Measurements from ENCODE around the gene ITPR3.

The ITPR3 gene

GRCh38 chr6:33725222-33725621 is 104.1 kb downstream of the ITPR3 start:
- no peak overlapping the region for H3K4me3 ChIP-seq (ENCODE audit: low read length, poor library complexity, severe bottlenecking)
- no peaks in the 10 kb centered on the region for H3F3A ChIP-seq (ENCODE audit: low read depth)
- no peak overlapping the region for H3K9ac ChIP-seq (ENCODE audit: low read depth, low read length, poor library complexity, severe bottlenecking)
- peaks cover 4% of the 10 kb centered on the region for H3K4me1 ChIP-seq (ENCODE audit: insufficient read depth, low read length, poor library complexity, severe bottlenecking)
- no peaks in the 10 kb centered on the region for H3K36me3 ChIP-seq (ENCODE audit: insufficient read depth, low read length)
- no peaks in the 10 kb centered on the region for H4K20me1 ChIP-seq (ENCODE audit: insufficient read depth, low read length, poor library complexity, severe bottlenecking)
- H3K9me3 ChIP-seq (ENCODE audit: insufficient read depth, low read depth, low read length) = no peaks in the 10 kb centered on the region
- TF ChIP-seq, protein P1, sequence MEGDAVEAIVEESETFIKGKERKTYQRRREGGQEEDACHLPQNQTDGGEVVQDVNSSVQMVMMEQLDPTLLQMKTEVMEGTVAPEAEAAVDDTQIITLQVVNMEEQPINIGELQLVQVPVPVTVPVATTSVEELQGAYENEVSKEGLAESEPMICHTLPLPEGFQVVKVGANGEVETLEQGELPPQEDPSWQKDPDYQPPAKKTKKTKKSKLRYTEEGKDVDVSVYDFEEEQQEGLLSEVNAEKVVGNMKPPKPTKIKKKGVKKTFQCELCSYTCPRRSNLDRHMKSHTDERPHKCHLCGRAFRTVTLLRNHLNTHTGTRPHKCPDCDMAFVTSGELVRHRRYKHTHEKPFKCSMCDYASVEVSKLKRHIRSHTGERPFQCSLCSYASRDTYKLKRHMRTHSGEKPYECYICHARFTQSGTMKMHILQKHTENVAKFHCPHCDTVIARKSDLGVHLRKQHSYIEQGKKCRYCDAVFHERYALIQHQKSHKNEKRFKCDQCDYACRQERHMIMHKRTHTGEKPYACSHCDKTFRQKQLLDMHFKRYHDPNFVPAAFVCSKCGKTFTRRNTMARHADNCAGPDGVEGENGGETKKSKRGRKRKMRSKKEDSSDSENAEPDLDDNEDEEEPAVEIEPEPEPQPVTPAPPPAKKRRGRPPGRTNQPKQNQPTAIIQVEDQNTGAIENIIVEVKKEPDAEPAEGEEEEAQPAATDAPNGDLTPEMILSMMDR (conservative IDR thresholded peaks at IDR 0.05; ENCODE audit: low read length) = no peak
- TF ChIP-seq EZH2phosphoT487 (IDR thresholded peaks at IDR 0.05; ENCODE audit: borderline replicate concordance) = no peak
- no peaks in the 10 kb centered on the region for H3K79me2 ChIP-seq (ENCODE audit: insufficient read depth, low read length)
- H2AFZ ChIP-seq (ENCODE audit: low read length) = no peak overlapping the region
- no peak overlapping the region for H3K4me2 ChIP-seq (ENCODE audit: low read depth, low read length, poor library complexity, severe bottlenecking)
- H3K27me3 ChIP-seq (ENCODE audit: insufficient read depth, low read length, poor library complexity, severe bottlenecking) = no peaks in the 10 kb centered on the region
- H3K9me2 ChIP-seq (replicated peaks; ENCODE audit: low read depth, low read length) = no peaks in the 10 kb centered on the region

DNA sequence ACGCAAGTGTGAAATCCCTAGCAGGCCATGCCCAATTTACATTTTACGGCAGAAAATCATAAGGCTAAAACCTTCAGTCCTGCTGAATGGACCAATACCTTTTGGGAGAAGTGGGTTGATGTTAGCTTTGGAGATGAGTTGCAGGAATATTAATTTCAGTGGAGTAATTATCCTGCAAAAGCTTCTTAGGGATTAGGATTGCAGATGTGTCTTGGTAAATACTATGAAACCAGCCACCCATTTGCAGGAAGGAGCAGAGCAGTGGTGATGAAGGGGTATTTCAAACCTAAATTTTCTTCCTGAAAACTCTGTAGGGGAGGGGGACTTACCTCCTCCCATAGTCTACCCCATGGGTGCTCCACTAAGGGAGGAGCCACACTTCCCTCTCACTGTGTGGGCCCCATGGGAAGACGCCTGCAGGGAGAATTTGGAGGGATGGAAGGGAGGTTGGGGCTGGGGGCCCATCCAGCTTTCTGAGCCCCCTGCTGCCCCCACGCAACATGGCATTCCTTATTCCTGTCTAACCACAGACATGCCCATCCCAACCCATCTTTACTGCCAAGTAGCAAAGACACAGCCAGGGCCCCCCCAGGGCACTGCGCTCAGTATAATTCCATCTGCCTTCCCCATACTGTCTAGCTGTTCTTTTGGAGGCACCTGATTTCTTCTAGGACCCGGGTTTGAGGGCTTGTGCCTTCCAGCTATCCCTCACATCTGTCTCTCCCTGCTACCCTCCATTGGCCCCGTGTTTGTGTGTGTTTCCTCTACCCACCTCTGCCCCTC is 105.0 kb downstream of the ITPR3 start:
- Histone ChIP-seq H3K4me1 (ENCODE audit: insufficient read depth, low read length, poor library complexity, severe bottlenecking) (peaks cover 4% of the 10 kb centered on the region), H3F3A (ENCODE audit: low read depth) (no peaks in the 10 kb centered on the region), H3K9me3 (ENCODE audit: insufficient read depth, low read depth, low read length) (no peaks in the 10 kb centered on the region), H3K4me2 (ENCODE audit: low read depth, low read length, poor library complexity, severe bottlenecking) (no peak overlapping the region), H4K20me1 (ENCODE audit: insufficient read depth, low read length, poor library complexity, severe bottlenecking) (no peaks in the 10 kb centered on the region), H3K9ac (ENCODE audit: low read depth, low read length, poor library complexity, severe bottlenecking) (no peak overlapping the region), H3K79me2 (ENCODE audit: insufficient read depth, low read length) (no peaks in the 10 kb centered on the region), H3K4me3 (ENCODE audit: low read length, poor library complexity, severe bottlenecking) (no peak overlapping the region), H3K9me2 (replicated peaks; ENCODE audit: low read depth, low read length) (no peaks in the 10 kb centered on the region), H3K36me3 (ENCODE audit: insufficient read depth, low read length) (no peaks in the 10 kb centered on the region), H2AFZ (ENCODE audit: low read length) (no peak overlapping the region), H3K27me3 (ENCODE audit: insufficient read depth, low read length, poor library complexity, severe bottlenecking) (no peaks in the 10 kb centered on the region)
- TF ChIP-seq, protein P1 (conservative IDR thresholded peaks at IDR 0.05; ENCODE audit: low read length) = no peak
- no peak for TF ChIP-seq EZH2phosphoT487 (IDR thresholded peaks at IDR 0.05; ENCODE audit: borderline replicate concordance)

DNA sequence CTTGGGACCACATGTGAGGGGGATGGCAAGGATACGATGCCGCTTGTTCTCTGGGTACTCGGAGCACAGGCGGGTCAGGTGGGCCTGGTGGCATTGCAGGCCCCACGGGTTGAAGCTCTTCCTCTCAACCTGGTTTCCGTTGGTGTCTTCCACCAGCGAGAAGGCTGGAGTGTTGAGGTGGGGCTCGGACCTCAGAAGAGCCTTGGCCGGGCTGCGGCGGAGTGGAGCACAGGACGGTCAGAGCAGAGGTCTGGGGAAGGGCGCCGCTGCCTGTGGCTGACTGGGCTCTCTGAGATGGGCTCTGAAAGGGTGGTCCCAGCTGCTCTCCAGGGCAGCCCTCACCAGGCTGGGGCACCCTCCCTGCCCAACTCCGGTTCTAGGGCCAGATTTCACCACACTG is 105.6 kb downstream of the ITPR3 start:
- no peak overlapping the region for H2AFZ ChIP-seq (ENCODE audit: low read length)
- no peak overlapping the region for H3K4me2 ChIP-seq (ENCODE audit: low read depth, low read length, poor library complexity, severe bottlenecking)
- H3K4me1 ChIP-seq (ENCODE audit: insufficient read depth, low read length, poor library complexity, severe bottlenecking) = peaks cover 4% of the 10 kb centered on the region
- TF ChIP-seq EZH2phosphoT487 (IDR thresholded peaks at IDR 0.05; ENCODE audit: borderline replicate concordance) = no peak
- TF ChIP-seq, protein P1 (conservative IDR thresholded peaks at IDR 0.05; ENCODE audit: low read length) = no peak
- no peak overlapping the region for H3K4me3 ChIP-seq (ENCODE audit: low read length, poor library complexity, severe bottlenecking)
- H3K9ac ChIP-seq (ENCODE audit: low read depth, low read length, poor library complexity, severe bottlenecking) = no peak overlapping the region
- no peaks in the 10 kb centered on the region for H3K27me3 ChIP-seq (ENCODE audit: insufficient read depth, low read length, poor library complexity, severe bottlenecking)
- H3K9me3 ChIP-seq (ENCODE audit: insufficient read depth, low read depth, low read length) = no peaks in the 10 kb centered on the region
- H3K9me2 ChIP-seq (replicated peaks; ENCODE audit: low read depth, low read length) = no peaks in the 10 kb centered on the region
- H3K79me2 ChIP-seq (ENCODE audit: insufficient read depth, low read length) = no peaks in the 10 kb centered on the region
- no peaks in the 10 kb centered on the region for H3F3A ChIP-seq (ENCODE audit: low read depth)
- H3K36me3 ChIP-seq (ENCODE audit: insufficient read depth, low read length) = no peaks in the 10 kb centered on the region
- no peaks in the 10 kb centered on the region for H4K20me1 ChIP-seq (ENCODE audit: insufficient read depth, low read length, poor library complexity, severe bottlenecking)
